HEK293 (cell line): ENCODE measurements around the gene PGC.

Source experiments
- CTCF ChIA-PET: fragments of 350-600 bp; formaldehyde crosslinking; extraction: SDS; loops from one replicate; lab custom pipeline; 2021; ENCODE audit warnings: antibody characterized with exemption; lab: Yijun Ruan, JAX
- POLR2A ChIA-PET: fragments of 300-600 bp; formaldehyde crosslinking; extraction: SDS; loops from one replicate; lab custom pipeline; 2020; ENCODE audit warnings: antibody characterized with exemption, inconsistent platforms; lab: Yijun Ruan, JAX
- H3K27ac ChIP-seq: fragments of 200-500 bp; sonication (Bioruptor generic); 2 replicates; pipeline ENCODE4 v1.5.1; 2014; ENCODE audit warnings: low read depth, low read length, control low read depth, inconsistent platforms; ENCODE audit errors: extremely low read depth
- H3K36me3 ChIP-seq, 2 experiments: fragments of 200-500 bp in 1 of 2; sonication (Bioruptor generic) in 1 of 2; 1 replicate in 1 of 2; 2 replicates in 1 of 2; pipeline ENCODE4 v1.5.1; 2014 to 2017; ENCODE audit warnings: inconsistent platforms in 2 of 2, low read length in 2 of 2; ENCODE audit not compliant: control insufficient read depth in 2 of 2, insufficient read depth in 1 of 2
- H3K4me1 ChIP-seq: fragments of 200-500 bp; sonication (Bioruptor generic); 2 replicates; pipeline ENCODE4 v1.5.1; 2014; ENCODE audit warnings: mild to moderate bottlenecking, low read length, inconsistent platforms; ENCODE audit not compliant: control insufficient read depth, insufficient read depth
- H3K4me3 ChIP-seq: 2 replicates; pipeline ENCODE4 v1.5.1; 2011; ENCODE audit warnings: low read depth, mild to moderate bottlenecking, control low read depth, low read length, moderate library complexity
- H3K9me3 ChIP-seq: fragments of 200-500 bp; sonication (Bioruptor generic); 2 replicates; pipeline ENCODE4 v1.5.1; 2014; ENCODE audit warnings: low read depth, low read length, inconsistent platforms; ENCODE audit not compliant: control insufficient read depth, insufficient read depth
- FEZF1 ChIP-seq: fragments of 450-650 bp; formaldehyde crosslinking; IDR thresholded peaks from 2 replicates; pipeline ENCODE4 v1.5.1; 2016; ENCODE audit warnings: missing biosample characterization, missing genetic modification characterization
- GFI1B ChIP-seq: fragments of 450-650 bp; formaldehyde crosslinking; IDR thresholded peaks from 2 replicates; pipeline ENCODE4 v1.5.1; 2016; ENCODE audit warnings: missing biosample characterization, missing genetic modification characterization
- GLIS1 ChIP-seq: fragments of 450-650 bp; formaldehyde crosslinking; IDR thresholded peaks from 2 replicates; pipeline ENCODE4 v1.5.1; 2016; ENCODE audit warnings: missing biosample characterization, missing genetic modification characterization
- KLF7 ChIP-seq: fragments of 450-650 bp; formaldehyde crosslinking; IDR thresholded peaks from 2 replicates; pipeline ENCODE4 v1.5.1; 2016; ENCODE audit warnings: missing biosample characterization, missing genetic modification characterization, borderline replicate concordance
- KLF8 ChIP-seq: fragments of 450-650 bp; formaldehyde crosslinking; IDR thresholded peaks from 2 replicates; pipeline ENCODE4 v1.5.1; 2016; ENCODE audit warnings: missing biosample characterization, missing genetic modification characterization
- MYNN ChIP-seq: fragments of 450-650 bp; formaldehyde crosslinking; IDR thresholded peaks from 2 replicates; pipeline ENCODE4 v1.5.1; 2016; ENCODE audit warnings: missing biosample characterization, missing genetic modification characterization, borderline replicate concordance
- OSR2 ChIP-seq: fragments of 450-650 bp; formaldehyde crosslinking; IDR thresholded peaks from 2 replicates; pipeline ENCODE4 v1.5.1; 2016; ENCODE audit warnings: missing biosample characterization, missing genetic modification characterization
- SP2 ChIP-seq: fragments of 450-650 bp; formaldehyde crosslinking; IDR thresholded peaks from 2 replicates; pipeline ENCODE4 v1.5.1; 2016; ENCODE audit warnings: missing biosample characterization, missing genetic modification characterization
- ZBTB44 ChIP-seq: fragments of 450-650 bp; IDR thresholded peaks from 2 replicates; pipeline ENCODE4 v1.5.1; 2018; ENCODE audit warnings: missing biosample characterization, mild to moderate bottlenecking, missing genetic modification characterization
- ZNF16 ChIP-seq: fragments of 450-650 bp; formaldehyde crosslinking; IDR thresholded peaks from 2 replicates; pipeline ENCODE4 v1.5.1; 2016; ENCODE audit warnings: low read depth, missing biosample characterization, missing genetic modification characterization
- ZNF184 ChIP-seq: fragments of 450-650 bp; IDR thresholded peaks from 2 replicates; pipeline ENCODE4 v1.5.1; 2018; ENCODE audit warnings: missing biosample characterization, mild to moderate bottlenecking, missing genetic modification characterization
- ZNF391 ChIP-seq: fragments of 450-650 bp; formaldehyde crosslinking; IDR thresholded peaks from 2 replicates; pipeline ENCODE4 v1.5.1; 2016; ENCODE audit warnings: low read depth, missing biosample characterization, missing genetic modification characterization, borderline replicate concordance
- ZNF433 ChIP-seq: fragments of 450-650 bp; formaldehyde crosslinking; IDR thresholded peaks from 2 replicates; pipeline ENCODE4 v1.5.1; 2016; ENCODE audit warnings: missing biosample characterization, missing genetic modification characterization, low read depth
- ZNF514 ChIP-seq: fragments of 450-650 bp; formaldehyde crosslinking; IDR thresholded peaks from 2 replicates; pipeline ENCODE4 v1.5.1; 2016; ENCODE audit warnings: missing biosample characterization, missing genetic modification characterization
- ZNF549 ChIP-seq: fragments of 450-650 bp; IDR thresholded peaks from 2 replicates; pipeline ENCODE4 v1.5.1; 2018; ENCODE audit warnings: missing biosample characterization, missing genetic modification characterization, mild to moderate bottlenecking, inconsistent platforms, moderate library complexity
- ZNF660 ChIP-seq: fragments of 450-650 bp; IDR thresholded peaks from 2 replicates; pipeline ENCODE4 v1.5.1; 2018; ENCODE audit warnings: missing biosample characterization, mild to moderate bottlenecking, missing genetic modification characterization
- ZNF701 ChIP-seq: fragments of 450-650 bp; formaldehyde crosslinking; IDR thresholded peaks from 2 replicates; pipeline ENCODE4 v1.5.1; 2016; ENCODE audit warnings: missing biosample characterization, missing genetic modification characterization
- TF ChIP-seq, protein P1 (sequence below): fragments of 450-650 bp; formaldehyde crosslinking; optimal IDR thresholded peaks from 2 replicates; pipeline ENCODE3; 2016; ENCODE audit warnings: missing biosample characterization, mild to moderate bottlenecking, missing genetic modification characterization
- TF ChIP-seq, protein P2 (sequence below): fragments of 450-650 bp; formaldehyde crosslinking; IDR thresholded peaks from 2 replicates; pipeline ENCODE4 v1.5.1; 2016; ENCODE audit warnings: missing biosample characterization, missing genetic modification characterization
- TF ChIP-seq, protein P3 (sequence below): sonication (generic); formaldehyde crosslinking; IDR thresholded peaks from 2 replicates; pipeline ENCODE4 v1.8.1; 2022; ENCODE audit warnings: mild to moderate bottlenecking, moderate library complexity, missing genetic modification reagents
- TF ChIP-seq, protein P4 (sequence below): fragments of 450-650 bp; formaldehyde crosslinking; IDR thresholded peaks from 2 replicates; pipeline ENCODE4 v1.5.1; 2017; ENCODE audit warnings: missing biosample characterization, missing genetic modification characterization
- TF ChIP-seq, protein P5 (sequence below): fragments of 450-650 bp; formaldehyde crosslinking; IDR thresholded peaks from 2 replicates; pipeline ENCODE4 v1.5.1; 2017; ENCODE audit warnings: missing biosample characterization, missing genetic modification characterization

PGC gene

DNA sequence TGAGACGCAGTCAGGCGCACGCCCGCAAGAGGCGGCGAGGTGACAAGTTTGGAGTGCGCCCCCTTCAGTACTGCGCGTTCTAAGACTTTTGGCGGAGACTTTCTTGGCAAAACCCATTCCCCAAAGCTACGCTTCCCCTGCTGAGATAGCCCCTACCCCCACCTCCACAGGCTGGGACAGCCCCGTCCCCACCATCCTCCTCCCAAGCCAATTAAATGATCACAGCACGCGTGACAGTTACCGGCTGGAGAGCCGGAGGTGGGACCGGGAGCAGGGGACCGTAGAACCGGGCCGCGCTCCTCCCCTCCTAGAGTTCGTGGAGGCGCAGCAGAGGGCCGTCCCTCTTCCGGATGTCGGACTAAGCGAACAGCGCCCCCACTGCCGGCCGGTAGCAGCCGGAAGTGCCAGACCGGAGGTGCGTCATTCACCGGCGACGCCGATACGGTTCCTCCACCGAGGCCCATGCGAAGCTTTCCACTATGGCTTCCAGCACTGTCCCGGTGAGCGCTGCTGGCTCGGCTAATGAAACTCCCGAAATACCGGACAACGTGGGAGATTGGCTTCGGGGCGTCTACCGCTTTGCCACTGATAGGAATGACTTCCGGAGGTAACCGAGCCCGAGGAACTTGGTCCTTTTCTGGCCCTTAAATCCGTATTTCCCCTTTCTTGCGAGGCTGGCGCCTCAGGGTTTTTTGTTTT is 40.2 kb upstream of the PGC start, which contains the start of gene TOMM6 (continued):
- TF ChIP-seq, protein P1, sequence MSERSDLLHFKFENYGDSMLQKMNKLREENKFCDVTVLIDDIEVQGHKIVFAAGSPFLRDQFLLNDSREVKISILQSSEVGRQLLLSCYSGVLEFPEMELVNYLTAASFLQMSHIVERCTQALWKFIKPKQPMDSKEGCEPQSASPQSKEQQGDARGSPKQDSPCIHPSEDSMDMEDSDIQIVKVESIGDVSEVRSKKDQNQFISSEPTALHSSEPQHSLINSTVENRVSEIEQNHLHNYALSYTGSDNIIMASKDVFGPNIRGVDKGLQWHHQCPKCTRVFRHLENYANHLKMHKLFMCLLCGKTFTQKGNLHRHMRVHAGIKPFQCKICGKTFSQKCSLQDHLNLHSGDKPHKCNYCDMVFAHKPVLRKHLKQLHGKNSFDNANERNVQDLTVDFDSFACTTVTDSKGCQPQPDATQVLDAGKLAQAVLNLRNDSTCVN (tag by site-specific recombination) = peak; percentile 73
- TF ChIP-seq ZNF391 = peak; percentile 88; the same call in 1 of the 2 replicates

DNA sequence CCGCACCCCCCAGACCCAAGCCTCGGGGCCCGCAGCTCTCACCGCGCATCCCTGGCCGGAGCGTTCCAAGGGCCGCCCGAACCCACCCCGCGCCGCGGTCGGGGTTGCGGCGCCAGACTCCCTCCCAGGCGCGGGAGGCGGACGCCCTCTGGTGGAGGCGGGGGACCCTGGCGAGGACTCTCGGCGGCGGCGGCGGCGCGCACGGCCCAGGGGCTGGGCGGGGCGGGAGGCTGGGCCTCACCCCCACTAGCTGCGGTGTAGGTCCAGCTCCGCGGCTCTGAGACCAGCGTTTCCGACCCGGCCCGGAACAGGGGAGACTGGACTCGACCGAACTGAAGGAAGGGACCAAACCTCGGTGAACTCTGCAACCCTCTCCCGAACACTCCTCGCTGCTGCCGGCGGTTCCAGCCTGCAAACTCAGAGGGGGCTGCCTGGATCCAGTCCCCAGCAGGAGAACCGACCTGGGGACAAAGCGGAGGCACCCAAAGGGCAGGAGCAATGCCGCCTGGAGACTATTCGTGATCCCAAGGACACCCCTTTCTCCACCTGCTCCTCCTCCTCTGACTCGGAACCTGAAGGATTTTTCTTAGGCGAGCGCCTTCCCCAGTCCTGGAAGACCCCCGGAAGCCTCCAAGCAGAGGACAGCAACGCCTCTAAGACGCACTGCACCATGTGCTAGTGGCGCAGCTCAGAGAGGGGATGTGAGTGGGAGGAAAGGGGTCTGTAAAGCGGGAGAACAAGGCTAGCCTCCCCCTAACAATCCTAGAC is 39.4 kb upstream of the PGC start:
- ChIA-PET POLR2A (interaction anchor here (0.7 to 4.3 kb wide), 17 partner anchors 8 to 1093 kb away, joined by 3 to 34 read pairs (median 4); partner anchors contain the start of genes BYSL, MED20, RPL7L1 and TAF8), CTCF (interaction anchor here (0.6 to 10.9 kb wide), 75 partner anchors 8 to 439 kb away, joined by 3 to 192 read pairs (median 4); partner anchors contain the start of genes BYSL, CCND3, MED20 and TAF8)
- H3K27ac ChIP-seq = peak overlapping the region; percentile 67; the same call in 1 of the 2 replicates
- no peak for TF ChIP-seq FEZF1 (tag by site-specific recombination)
- no peak for TF ChIP-seq ZNF16
- TF ChIP-seq KLF7 = peak; percentile 18; the same call in 1 of the 2 replicates
- TF ChIP-seq MYNN (tag by site-specific recombination) = 0 out of 2 replicates have a peak, but pooled peaks have one; percentile 11
- TF ChIP-seq GLIS1 (tag by site-specific recombination) = peak; percentile 44; the same call in 1 of the 2 replicates
- 0 out of 2 replicates have a peak, but pooled peaks have one; percentile 16 for TF ChIP-seq ZNF391
- TF ChIP-seq ZNF701 = no peak
- TF ChIP-seq ZNF433 (tag by site-specific recombination) = 0 out of 2 replicates have a peak, but pooled peaks have one; percentile 24
- peak; percentile 84 for TF ChIP-seq ZNF660 (tag by site-specific recombination)
- TF ChIP-seq ZNF549 (tag by site-specific recombination) = no peak
- TF ChIP-seq KLF8 = peak; percentile 43; the same call in 1 of the 2 replicates
- TF ChIP-seq OSR2 = no peak
- TF ChIP-seq GFI1B = no peak
- TF ChIP-seq, protein P2, sequence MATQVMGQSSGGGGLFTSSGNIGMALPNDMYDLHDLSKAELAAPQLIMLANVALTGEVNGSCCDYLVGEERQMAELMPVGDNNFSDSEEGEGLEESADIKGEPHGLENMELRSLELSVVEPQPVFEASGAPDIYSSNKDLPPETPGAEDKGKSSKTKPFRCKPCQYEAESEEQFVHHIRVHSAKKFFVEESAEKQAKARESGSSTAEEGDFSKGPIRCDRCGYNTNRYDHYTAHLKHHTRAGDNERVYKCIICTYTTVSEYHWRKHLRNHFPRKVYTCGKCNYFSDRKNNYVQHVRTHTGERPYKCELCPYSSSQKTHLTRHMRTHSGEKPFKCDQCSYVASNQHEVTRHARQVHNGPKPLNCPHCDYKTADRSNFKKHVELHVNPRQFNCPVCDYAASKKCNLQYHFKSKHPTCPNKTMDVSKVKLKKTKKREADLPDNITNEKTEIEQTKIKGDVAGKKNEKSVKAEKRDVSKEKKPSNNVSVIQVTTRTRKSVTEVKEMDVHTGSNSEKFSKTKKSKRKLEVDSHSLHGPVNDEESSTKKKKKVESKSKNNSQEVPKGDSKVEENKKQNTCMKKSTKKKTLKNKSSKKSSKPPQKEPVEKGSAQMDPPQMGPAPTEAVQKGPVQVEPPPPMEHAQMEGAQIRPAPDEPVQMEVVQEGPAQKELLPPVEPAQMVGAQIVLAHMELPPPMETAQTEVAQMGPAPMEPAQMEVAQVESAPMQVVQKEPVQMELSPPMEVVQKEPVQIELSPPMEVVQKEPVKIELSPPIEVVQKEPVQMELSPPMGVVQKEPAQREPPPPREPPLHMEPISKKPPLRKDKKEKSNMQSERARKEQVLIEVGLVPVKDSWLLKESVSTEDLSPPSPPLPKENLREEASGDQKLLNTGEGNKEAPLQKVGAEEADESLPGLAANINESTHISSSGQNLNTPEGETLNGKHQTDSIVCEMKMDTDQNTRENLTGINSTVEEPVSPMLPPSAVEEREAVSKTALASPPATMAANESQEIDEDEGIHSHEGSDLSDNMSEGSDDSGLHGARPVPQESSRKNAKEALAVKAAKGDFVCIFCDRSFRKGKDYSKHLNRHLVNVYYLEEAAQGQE = peak; percentile 82
- peak; percentile 34 for TF ChIP-seq SP2 (tag by site-specific recombination)
- peak; percentile 53; the same call in 1 of the 2 replicates for TF ChIP-seq ZNF184 (tag by site-specific recombination)
- TF ChIP-seq, protein P3, sequence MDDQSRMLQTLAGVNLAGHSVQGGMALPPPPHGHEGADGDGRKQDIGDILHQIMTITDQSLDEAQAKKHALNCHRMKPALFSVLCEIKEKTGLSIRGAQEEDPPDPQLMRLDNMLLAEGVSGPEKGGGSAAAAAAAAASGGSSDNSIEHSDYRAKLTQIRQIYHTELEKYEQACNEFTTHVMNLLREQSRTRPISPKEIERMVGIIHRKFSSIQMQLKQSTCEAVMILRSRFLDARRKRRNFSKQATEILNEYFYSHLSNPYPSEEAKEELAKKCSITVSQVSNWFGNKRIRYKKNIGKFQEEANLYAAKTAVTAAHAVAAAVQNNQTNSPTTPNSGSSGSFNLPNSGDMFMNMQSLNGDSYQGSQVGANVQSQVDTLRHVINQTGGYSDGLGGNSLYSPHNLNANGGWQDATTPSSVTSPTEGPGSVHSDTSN (CRISPR knock-in tag) = 0 out of 2 replicates have a peak, but pooled peaks have one; percentile 73
- TF ChIP-seq, protein P4, sequence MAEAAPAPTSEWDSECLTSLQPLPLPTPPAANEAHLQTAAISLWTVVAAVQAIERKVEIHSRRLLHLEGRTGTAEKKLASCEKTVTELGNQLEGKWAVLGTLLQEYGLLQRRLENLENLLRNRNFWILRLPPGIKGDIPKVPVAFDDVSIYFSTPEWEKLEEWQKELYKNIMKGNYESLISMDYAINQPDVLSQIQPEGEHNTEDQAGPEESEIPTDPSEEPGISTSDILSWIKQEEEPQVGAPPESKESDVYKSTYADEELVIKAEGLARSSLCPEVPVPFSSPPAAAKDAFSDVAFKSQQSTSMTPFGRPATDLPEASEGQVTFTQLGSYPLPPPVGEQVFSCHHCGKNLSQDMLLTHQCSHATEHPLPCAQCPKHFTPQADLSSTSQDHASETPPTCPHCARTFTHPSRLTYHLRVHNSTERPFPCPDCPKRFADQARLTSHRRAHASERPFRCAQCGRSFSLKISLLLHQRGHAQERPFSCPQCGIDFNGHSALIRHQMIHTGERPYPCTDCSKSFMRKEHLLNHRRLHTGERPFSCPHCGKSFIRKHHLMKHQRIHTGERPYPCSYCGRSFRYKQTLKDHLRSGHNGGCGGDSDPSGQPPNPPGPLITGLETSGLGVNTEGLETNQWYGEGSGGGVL = peak; percentile 72
- peak; percentile 43; the same call in 1 of the 2 replicates for TF ChIP-seq ZBTB44
- no peak for TF ChIP-seq ZNF514
- TF ChIP-seq, protein P5, sequence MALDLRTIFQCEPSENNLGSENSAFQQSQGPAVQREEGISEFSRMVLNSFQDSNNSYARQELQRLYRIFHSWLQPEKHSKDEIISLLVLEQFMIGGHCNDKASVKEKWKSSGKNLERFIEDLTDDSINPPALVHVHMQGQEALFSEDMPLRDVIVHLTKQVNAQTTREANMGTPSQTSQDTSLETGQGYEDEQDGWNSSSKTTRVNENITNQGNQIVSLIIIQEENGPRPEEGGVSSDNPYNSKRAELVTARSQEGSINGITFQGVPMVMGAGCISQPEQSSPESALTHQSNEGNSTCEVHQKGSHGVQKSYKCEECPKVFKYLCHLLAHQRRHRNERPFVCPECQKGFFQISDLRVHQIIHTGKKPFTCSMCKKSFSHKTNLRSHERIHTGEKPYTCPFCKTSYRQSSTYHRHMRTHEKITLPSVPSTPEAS (tag by site-specific recombination) = no peak

More for the DNA sequence above, 39.4 kb upstream of the PGC start:
- peaks cover 11 to 40% of the 10 kb centered on the region in 2 experiments for H3K36me3 ChIP-seq
- no peaks in the 10 kb centered on the region for H3K9me3 ChIP-seq
- H3K4me1 ChIP-seq = no peaks in the 10 kb centered on the region; the same call in 1 of the 2 replicates
- peak overlapping the region; percentile 67 for H3K4me3 ChIP-seq
